Effector CD4-positive, alpha-beta T cell (primary cell): ENCODE results near the gene CRYM.

Source experiments
- DNase-seq: peaks from one replicate; pipeline ENCODE4 v3.0.0-alpha.2; 2020

Gene CRYM

DNA sequence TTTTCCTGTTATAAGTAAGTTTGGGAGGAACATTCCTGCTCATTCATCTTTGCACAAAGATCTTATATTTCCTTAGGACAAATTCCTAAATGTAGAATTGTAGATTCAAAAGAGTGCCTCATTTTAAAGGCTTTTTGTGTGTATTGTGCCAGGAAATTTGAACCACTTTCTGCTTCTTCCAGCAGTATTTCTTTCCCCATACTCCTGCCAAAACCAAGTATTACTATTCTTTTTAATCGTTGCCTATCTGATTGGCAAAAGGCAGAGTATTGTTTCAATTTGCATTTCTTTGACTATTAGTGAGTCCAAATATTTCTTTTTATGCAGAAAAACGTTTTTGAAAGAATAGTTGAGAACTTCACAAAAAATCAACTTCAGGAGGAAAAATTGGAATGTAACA, 35.3 kb downstream of the CRYM start:
- DNase-seq: no peak

DNA sequence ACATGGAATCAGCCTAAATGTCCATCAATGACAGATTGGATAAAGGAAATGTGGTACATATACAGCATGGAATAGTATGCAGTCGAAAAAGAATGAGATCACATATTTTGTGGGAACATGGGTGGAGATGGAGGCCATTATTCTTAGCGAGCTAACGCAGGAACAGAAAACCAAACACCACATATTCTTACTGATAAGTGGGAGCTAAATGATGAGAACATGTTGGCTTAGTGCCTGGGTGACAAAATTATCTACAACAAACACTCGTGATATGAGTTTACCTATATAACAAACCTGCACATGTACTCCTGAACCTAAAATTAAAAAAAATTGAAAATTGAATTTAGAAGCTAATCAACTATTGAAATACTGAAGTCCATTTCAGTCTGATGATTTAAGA, 38.4 kb downstream of the CRYM start:
- no peak for DNase-seq

DNA sequence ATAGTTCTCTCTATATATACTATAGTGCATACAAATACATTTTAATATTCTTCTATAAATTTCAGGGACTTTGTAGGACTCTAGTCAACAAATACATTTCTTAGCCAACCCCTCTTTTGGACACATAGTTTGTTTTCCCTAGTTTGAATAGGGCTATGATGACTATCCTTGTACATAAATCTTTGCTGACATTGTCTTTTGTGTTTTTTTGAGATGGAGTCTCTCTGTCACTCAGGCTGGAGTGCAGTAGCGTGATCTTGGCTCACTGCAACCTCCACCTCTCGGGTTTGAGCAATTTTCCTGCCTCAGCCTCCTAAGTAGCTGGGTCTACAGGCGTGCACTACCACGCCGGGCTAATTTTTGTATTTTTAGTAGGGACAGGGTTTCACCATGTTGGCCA, 41.3 kb downstream of the CRYM start:
- no peak for DNase-seq

DNA sequence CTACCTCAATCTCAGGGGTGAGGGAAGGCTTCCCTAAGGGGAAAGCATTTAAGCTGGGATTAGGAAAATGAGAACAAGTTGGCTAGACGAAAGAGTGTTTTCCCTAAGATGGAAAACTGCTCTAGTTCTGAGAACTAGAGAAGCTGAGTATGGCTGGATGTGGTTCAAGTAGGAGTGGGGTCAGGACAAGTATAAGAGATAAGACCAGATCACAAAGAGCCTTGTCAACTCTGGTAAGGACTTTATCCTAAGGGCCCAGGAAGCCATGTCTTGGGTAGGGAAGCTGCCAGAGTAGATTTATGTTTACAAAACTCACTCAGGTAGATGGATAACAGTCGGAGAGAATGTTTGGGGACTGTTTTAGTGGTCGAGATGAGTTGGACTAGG, 42.9 kb downstream of the CRYM start:
- DNase-seq: no peak

DNA sequence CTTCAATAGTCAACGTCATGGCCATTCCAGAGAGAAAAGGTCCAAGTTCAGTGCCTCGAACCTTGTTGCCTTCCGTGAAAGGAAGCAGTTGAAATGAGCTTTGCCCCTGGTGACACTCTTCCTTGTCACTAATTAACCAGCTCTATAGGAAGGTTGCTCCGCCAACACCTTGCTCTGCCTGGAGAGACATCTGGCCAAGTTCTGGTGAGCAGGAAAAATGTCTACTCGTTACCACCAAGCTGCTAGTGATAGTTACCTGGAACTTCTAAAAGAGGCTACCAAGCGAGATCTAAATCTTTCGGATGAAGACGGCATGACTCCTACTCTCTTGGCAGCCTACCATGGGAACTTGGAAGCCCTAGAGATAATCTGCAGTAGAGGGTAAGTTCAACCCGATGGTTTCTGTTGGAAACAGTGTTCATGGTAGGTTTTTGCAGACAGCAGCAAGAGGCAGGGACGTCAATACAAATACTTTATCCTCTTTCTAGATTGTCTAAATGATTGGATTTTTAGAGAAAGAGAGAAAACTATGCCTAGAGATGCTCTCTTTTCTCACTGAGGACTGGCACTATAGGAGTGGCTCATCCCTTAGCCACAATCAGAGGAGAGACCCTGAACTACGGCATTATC, 44.5 kb downstream of the CRYM start, which contains the start of gene ANKS4B:
ANKS4B (plus strand) TSS at position 179 of the 630 bp plus-strand sequence; CDS start at position 218, 39 bp downstream.
- no peak for DNase-seq

DNA sequence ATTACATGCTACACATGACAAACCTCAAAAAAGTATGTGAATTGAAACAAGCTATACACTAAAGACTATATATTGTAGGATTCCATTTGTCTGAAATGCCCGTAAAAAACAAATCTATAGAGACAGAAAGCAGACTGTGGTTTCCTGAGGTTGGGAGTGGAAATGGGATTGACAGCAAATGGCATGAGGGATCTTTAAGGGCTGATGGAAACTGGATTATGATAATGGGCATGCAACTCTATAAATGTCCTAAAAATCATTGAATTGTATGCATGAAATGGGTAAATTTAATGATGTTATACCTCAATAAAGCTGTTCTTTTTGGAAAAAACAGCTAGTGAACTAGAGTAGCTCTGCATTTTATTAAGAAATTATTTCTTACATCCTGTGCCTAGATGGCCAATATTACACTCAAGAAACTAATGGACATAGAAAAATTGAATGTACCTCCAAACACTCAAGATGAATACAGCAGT, 45.0 kb downstream of the CRYM start:
- DNase-seq: no peak

DNA sequence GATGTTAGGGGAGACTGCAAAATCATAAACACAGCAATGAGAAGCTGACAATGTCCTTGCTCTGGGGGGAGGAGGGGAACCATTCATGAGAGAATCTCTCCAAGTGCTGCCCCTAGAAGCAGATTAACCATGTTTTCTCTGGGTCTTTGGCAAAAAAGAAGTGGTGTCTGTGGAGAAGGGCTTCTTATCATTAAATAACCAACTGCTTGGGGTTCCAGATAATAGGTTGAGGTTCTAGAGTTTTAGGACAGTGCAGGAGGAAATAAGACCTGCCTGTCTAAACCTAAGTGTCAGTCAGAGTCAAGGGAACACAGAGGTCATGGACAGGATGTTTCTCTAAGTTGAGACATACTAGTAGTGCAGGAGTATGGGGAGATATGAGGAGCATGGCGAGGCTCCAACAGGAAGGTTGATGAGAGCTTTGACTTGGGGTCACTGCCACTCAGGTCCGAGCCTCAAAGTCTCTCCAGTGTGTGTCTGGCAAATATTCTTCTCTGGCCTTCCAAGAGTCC, 49.7 kb downstream of the CRYM start:
- DNase-seq: no peak

DNA sequence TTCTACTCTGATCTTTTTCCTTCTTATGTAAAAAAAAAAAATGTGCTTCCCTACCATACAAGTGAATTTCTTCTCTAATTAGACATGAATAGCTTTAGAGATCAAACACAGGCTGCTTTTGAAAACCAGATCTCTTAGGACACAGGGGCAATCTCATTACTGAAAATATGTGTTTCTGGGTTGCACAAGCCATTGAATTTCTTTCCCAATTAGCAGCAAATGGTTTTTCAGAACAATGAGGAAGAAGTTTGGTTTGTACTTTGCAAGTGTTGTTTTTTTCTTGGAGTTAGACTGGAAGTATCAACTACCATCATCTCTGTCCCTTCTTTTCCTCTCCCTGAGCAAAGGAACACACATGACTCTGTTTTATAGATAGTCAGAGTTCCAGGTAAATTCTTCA, 50.2 kb downstream of the CRYM start:
- no peak for DNase-seq

DNA sequence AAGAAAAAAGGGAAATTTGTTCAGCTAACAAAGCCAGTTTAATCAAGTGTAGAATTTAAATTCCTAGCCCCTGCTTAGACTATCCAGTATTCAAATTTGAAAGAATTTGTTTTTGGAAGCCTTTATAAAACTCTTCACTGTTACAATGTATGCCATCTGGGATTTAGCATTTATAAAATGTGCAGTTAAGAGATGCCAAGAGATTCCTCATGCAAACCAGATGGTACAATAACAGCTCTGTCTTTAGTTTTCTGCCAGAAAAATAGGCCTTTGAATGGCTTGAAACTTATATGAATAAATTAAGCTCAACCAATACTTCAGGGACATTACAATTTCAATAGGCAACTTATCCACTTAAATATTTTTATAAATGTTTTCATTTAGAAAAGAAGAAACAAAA, 51.3 kb downstream of the CRYM start:
- no peak for DNase-seq

DNA sequence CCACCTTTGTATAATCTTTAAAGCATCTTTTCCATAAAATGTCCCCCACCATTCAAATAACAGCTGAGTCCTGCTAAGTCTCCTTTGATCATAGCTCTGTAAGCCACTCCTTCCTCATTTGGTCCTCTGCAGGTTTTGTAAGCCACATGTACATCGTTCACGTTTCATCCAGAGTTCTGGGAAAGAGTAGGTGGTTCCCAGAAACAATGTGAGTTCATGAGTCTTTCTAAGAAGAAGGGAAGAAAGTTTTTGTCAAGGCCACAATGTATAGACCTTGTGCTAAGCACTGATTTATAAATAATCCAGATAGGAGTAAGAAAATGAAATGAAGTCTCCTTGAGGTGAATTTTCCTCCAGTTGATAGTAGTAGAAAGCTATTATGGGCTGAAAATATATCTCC, 53.3 kb downstream of the CRYM start:
- DNase-seq: no peak

DNA sequence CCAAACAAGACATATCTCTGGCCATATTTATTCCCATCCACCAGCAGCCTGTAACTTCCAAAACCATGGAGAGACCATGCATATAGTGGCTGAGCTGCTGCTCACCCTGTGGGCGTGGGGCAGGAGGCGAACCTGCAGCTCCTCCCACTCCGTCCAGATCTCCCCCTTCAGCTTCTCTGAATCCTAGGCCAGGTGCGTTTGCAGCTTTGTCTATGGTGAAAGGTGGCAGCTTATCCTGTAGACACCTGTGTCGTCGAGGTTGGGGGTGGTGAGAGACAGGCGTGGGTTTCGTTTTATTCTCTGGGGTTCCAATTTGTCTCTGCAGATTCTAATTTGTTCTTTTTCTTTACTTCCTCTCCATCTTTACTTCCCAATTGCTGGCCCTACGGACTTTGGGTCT, 54.3 kb downstream of the CRYM start:
- DNase-seq: no peak

DNA sequence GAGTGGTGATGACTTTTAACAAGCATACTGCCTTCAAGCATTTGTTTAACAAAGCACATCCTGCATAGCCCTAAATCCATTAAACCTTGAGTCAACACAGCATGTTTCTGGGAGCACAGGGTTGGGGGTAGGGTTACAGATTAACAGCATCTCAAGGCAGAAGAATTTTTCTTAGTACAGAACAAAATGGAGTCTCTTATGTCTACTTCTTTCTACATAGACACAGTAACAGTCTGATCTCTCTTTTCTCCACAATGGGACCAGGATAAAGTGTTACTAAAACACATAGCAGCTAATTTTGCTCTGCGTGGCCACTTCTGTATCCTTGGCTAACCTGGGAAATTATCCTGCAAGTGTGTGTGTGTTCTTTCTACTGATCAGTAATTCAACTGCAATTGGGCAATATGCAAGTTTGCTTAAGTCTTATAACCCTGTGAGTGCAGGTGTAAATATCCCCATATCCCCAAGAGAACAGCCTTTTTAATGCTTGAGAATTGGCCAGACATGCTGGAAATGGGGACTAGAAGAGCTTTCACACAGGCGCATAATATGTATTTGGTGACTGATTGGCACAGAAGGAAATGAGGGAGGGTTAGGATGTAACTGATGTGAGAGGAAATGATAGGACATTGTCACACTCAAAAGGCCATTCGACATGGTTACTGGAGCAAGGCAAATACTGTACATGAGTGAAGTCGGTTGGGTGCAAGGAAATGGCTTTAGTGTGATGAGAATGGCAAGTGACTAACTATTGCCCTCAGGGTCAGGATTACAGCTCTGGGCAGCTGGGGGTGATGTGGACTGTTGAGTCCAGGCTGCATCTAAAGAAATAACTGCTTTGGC, 55.4 kb downstream of the CRYM start:
- DNase-seq: no peak

DNA sequence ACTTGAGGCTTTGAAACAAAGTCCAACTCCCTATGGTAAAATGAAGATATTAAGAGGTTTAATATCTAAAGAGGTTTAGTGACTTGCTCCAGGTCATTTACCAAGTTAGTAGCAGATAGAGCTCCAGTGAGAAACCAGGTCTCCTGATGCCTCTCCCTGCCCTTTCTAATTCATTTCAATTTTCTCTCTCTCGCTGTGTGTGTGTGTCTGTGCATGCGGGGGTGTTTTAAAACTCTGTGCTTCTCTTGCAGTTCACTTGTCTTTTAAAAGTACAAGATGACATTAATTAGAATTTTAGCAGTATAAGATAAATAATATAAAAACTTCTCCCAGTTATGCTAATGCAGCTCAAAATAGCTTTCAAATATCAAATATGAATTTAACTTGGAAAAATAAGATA, 58.5 kb downstream of the CRYM start:
- no peak for DNase-seq

DNA sequence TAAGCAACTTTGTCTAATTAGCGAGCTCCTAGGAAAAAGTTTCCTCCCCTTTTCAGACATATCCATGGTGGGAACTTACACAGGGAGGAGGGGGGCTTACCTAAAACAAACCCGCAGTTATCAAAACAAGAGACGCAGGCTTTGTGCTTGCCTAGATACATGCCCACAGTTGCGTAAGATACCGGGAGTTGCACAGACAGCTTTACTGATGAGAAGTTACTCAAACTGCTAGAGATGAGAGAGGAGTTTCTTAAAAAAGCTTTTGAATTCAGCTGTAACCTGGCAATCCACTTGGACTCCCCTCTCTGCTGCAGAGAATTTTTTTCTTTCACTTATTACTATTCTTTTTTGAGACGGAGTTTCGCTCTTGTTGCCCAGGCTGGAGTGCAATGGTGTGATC, 59.9 kb downstream of the CRYM start:
- no peak for DNase-seq

DNA sequence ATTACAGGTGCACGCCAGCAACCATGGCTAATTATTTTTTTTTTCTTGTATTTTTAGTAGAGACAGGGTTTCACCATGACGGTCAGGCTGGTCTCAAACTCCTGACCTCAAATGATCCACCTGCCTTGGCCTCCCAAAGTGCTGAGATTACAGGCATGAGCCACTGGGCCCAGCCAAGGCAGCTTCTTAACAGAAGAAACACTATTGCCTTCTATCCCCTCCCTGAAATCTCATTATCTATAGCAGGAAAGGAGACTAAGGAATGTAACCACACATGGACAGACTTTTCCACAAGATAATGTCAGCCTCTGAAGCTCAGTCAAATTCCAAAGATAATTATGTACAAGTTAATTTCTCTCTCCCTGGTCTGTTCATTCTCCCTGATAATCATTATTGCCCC, 61.0 kb downstream of the CRYM start:
- no peak for DNase-seq

DNA sequence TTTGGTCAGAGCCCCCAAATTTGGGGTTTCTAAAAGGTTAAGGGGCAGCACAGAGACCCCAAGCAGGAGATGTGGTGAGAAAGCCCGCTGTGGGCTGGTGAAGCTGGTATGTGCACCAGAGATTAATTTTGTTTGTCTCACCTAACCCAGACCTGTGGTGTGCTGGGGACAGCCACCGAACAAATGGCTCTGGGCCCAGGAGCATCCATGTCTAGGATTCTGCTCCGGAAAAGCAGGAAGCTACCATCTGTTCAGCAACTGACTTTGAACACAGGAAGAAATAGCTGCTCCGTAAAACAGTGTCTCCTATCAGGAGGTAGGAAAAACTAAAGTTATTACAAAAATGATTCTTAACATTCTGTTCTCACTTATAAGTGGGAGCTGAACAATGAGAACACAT, 64.0 kb downstream of the CRYM start:
- DNase-seq: no peak

DNA sequence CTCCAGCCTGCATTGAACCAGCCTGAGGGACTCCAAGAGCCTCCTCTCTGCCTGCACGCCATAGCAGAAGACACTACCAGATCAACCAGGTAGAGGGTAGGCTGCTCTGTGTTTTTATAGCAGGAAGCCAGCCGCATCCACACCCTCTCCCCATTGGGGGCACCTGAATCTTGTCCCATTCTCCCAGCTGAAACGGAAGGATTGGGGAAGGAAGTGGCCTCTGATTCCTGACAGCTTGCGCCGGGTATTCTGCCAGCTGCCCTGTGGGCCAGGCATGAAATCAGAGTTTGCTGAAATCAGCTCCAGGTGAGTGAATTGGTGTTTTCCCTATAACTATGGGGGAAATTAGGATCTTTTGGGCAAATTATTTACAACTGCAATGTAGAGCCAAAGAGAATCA, 66.6 kb downstream of the CRYM start, which contains the start of gene ZP2:
ZP2 (minus strand) TSS at position 89 of the 400 bp plus-strand sequence; CDS start at position 62, 27 bp downstream.
- no peak for DNase-seq
